Skeletal muscle cell (primary cell): ENCODE results near the gene BCDIN3D.
"Not testable (repeated sequence)": the region's sequence is repeated elsewhere in the genome, so short reads cannot be mapped to it uniquely, and the experiment has no call there.

ENCODE experiments used
- DNase-seq: peaks from one replicate; pipeline ENCODE4 v3.0.0-alpha.2; 2010; ENCODE audit warnings: low read depth
- H3K4me3 ChIP-seq: 2 replicates; pipeline ENCODE4 v1.5.1; 2011; ENCODE audit warnings: low read depth, mild to moderate bottlenecking, control low read depth, low read length, moderate library complexity

BCDIN3D gene

DNA sequence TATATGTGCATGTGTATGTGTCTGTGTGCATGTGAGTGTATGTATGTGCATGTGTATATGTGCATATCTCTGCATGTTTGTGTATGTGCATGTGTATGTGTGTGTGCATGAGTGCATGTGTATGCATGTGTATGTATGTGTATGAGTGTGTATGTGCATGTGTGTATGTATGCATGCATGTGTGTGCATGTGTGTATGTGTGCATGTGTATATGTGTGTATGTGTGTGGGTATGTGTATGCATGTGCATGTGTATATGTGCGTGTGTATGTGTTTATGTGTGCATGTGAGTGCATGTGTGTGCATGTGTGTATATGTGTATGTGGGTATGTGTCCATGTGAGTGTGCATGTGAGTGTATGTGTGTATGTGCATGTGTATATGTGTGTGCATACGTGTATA, 36.2 kb upstream of the BCDIN3D start:
- H3K4me3 ChIP-seq, DNase-seq: not testable (repeated sequence)

DNA sequence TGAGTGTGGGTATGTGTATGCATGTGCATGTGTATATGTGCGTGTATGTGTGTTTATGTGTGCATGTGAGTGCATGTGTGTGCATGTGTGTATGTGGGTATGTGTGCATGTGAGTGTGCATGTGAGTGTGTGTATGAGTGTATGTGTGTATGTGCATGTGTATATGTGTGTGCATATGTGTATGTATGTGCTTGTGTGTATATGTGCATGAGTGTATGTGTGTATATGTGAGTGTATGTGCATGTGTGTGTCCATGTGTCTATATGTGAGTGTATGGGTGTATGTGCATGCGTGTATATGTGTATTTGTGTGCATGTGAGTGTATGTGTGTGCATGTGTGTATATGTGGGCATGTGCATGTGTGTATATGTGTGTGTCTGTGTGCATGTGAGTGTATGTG, 35.1 kb upstream of the BCDIN3D start:
- DNase-seq = no peak
- H3K4me3 ChIP-seq = no peak overlapping the region

DNA sequence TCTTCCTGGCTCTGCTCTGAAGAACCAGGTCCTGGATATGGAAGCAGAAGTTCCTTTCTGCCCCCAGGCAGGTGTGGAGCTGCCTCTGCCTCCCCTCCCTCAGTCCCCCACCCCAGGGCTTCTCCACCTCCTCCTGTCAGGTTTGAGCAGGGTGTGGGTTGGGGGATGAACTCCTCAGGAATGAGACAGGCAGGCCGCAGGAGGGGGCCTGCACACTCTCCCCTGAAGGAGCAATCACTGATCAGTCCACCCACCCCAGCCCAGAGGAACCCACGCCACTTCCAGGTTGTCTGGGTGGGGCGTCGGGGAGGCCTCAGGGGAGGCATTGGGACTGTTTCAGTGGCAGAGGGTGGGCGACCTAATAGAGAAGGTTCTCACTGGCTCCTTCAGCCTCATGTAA, 34.2 kb upstream of the BCDIN3D start:
- H3K4me3 ChIP-seq = no peak overlapping the region
- DNase-seq = no peak

DNA sequence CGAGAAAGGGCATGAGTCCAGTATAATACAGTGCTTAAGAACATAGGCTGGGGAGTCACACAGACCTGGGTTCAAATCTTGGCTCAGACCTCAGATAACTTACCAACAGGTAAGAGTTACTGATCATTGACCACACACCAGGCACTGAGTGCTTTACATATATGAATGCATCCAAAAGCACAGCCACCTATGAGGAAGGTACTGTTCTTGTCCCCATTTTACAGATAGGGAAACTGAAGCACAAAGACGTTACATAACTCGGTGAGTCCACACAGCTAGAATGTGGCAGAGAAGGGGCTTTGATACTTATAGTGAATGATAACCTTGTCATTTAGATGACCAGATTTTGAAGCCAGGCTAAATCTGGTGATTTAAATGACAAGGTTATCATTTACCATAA, 33.2 kb upstream of the BCDIN3D start:
- no peak for DNase-seq
- no peak overlapping the region for H3K4me3 ChIP-seq

DNA sequence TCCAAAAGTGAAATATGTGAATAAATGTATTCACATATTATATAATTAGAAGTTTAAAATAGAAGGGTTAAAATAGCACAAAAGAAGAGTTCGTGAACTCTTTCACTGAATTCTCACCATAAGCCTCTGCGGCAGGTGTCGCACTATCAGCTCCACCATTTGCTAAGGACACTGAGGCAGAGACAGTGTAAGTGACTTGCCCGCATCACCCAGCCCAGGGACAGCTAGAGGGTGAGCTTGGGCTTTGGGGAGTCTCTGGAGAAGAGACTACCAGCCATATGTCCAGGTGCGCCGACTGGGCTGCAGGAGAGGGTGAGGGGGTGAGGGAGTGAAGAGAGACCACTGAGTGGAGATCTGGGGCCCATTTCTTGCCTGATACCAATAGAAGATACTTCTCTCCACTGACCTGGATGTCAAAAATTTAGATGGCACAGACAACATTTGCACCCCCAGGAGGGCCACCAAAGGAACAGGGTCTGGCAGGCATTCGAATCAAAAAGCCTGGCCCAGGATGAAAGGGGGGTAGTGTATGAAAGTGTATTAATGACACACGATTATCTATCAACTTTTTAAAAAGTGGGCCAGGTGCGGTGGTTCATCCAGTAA, 32.3 kb upstream of the BCDIN3D start:
- no peak for DNase-seq
- H3K4me3 ChIP-seq = no peak overlapping the region

DNA sequence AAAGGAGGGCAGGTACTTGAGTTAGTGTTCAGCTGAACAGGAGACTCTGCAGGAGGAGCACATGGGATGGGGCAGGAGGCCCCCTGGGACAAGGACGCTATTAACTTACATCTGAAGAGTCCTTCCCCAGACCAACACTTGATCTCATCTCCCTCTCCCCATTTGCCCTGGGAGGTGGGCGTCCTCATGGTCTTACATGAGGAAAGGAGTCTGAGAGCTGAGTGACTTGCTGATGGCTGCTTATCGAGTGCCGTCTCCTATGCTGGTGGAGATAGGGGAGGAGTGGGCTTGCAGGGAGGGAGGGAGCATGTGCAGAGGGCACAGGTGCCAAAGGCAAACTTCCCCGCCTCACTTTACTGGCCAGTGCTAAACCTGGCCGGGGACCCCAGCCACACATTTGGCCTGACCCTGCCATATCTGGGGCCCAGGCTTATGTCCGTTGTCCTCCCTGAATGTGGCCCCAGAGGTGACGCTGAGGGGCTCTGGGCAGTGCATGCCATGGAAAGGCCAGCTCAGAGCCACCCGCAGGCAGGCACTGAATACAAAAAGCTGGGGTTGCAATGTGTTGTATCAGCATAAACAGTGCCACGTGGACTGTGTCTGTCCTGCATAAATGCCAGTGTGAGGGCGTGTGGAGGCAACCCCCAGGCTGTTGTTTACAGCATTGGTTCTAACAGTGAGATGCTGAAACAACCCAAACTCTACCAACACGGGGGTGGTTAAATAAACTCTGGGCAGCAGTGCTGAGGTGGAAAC, 31.4 kb upstream of the BCDIN3D start:
- H3K4me3 ChIP-seq = no peak overlapping the region
- no peak for DNase-seq

DNA sequence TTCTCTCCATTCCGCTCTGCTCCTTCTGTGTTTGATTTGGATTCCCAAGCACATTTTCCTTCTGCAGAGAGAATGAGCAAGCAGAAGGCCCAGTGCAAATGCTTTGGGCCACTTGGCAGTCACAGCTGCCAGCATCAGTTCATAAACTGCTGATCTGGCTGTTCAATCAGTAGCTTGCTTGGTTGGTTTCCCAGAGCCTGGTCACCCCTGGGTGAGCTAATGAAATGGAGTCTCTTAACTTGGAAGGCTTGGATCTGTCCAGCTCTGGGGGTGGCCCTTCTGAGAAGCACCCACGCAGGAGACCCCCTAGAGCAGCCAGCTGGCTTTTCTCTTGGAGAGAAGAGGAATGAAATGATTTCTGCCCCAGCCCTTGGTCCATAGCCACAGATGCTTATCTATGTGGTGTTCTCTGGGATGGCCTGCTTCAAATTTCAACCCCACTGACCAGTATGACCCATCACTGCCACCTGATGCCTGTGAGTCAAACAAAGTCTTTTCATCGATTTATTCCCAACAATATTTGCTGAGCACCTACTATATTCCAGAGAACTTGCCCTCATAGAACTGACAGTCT, 30.5 kb upstream of the BCDIN3D start:
- peak; percentile 26 for DNase-seq
- no peak overlapping the region for H3K4me3 ChIP-seq

DNA sequence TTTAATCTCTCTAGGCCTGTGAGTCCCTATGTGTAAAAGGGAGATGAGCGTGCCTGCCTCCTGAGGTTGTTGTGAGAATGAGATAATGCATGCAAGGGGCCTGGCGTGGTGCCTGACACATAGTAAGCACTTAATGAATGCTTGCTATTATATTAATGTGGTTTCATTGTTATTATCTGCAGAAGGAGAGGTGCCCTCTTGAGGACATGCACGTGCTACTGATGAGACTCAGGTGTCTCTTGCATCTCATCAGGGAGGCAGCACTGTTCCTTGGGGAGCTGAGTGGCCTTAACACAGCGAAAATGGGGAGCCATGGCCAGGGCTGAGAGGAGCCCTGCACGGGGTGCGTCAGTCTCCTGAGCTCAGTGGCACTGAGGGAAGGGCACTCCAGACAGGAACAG, 29.9 kb upstream of the BCDIN3D start:
- H3K4me3 ChIP-seq = no peak overlapping the region
- no peak for DNase-seq

DNA sequence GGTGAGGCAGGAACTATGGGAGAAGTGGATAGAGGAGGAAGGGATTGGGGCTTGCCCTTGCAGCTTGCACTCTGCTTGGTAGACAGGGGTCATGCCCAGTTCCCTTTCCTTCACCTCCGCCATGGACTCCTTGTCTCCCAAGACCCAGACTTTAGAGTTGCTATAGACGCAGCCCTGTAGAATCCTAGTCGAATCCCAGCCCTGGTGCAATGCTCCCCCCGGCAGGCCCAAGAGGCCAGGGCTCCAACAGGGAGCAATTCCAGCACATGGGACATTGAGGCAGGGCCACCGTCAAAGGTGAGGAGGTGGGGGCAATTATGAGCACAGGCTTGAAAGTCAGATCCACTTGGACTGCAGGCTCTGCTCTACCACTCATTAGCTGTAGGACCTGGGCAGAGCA, 29.5 kb upstream of the BCDIN3D start:
- no peak for DNase-seq
- no peak overlapping the region for H3K4me3 ChIP-seq

DNA sequence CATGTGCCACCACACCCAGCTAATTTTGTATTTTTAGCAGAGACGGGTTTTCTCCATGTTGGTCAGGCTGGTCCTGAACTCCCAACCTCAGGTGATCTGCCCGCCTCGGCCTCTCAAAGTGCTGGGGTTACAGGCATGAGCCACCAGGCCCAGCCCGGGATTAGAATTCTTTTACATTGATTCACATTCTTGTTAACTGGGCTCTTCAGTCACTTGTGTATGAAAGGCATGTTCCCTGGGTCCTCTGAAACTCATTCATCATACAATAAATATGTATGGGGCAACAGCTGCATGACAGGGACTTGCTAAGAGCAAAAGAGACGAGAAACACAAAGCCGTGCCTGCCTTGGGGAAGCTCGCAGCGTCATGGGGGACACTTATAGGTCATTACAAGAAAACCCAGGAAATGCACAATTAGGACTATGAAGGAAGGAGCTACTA, 28.9 kb upstream of the BCDIN3D start:
- DNase-seq = peak; percentile 28
- not testable (repeated sequence) for H3K4me3 ChIP-seq

DNA sequence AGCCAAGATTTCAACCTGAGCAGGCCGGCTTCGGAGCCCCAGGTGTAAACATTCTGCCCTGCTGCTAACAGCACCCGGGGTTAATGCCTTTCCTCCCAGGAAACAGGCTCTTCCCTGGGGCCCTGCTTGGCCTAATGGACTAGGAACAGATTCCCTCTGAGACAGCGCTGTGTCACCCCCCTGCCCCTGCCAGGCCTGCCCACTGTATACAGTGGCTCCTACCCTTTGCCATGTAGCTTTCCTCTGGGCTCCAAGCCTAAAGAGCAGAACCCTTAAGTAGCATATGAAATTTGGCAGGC, 28.3 kb upstream of the BCDIN3D start:
- no peak overlapping the region for H3K4me3 ChIP-seq
- DNase-seq = no peak

DNA sequence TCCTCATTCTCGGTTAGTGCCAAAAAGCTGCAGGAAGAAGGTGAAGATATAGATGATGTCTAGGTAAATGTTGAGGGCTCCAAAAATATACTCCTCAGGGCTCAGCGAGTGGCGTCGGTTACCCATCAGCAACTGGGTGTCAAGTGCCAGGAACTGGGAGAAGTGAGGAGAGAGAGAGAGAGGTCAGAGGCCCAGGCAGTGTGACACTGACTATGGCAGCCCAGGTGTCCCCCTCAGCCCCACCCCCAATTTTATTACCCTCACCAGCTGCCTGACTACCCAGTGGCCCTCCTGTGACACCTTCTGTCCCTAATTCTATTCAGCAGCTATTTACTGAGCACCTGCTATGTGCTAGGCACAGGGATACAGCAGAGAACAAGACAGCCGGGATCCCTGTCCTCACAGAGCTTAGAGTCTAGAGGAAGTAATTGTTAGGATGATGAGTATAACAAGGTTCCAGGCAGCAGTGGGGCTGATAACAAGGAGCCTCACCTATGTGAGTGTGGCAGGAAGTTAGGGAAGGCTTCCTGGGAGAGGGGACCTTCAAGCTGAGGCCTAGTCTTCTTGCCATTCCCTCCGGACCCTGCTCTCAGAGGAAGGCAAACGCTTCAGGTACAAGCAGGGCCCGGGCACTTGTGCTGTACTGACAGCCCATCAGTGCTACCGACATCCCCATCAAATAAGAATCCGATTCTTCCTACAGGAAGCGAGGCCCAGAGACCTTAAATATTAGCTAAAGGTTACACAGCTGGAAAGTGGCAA, 27.8 kb upstream of the BCDIN3D start:
- DNase-seq = no peak
- H3K4me3 ChIP-seq = no peak overlapping the region

DNA sequence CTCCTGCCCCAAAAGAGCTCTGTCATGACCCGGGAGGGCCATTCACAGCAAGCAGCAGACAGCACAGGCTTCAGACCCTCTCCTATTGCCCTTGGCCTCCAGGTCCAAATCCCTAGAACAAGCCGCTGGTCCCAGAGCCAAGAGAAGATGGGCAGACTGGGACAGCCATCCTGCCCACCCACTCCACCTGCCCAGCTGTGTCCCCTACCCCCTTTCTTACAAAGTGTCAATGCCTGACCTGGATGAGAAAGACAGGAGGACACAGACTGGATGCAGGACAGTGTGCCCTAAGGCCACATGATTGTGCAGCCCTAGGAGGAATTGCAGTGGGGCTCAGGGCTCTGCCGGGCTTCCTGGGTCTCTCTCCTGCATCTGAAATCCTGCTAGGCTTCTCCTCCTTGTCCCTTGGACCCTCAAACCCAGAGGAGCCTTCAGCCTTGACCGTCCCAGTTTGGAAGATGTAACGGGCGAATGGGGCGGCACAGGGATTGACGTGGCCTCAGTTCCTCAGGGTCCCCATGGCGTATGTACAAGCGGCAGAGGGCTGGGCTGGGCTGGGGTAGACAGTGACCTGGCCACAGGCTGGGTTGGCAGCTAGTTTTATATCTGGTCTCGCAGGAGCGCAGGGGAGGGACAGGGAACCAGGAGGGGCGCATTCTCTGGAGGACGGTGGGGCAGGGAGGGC, 27.1 kb upstream of the BCDIN3D start:
- no peak for DNase-seq
- no peak overlapping the region for H3K4me3 ChIP-seq

DNA sequence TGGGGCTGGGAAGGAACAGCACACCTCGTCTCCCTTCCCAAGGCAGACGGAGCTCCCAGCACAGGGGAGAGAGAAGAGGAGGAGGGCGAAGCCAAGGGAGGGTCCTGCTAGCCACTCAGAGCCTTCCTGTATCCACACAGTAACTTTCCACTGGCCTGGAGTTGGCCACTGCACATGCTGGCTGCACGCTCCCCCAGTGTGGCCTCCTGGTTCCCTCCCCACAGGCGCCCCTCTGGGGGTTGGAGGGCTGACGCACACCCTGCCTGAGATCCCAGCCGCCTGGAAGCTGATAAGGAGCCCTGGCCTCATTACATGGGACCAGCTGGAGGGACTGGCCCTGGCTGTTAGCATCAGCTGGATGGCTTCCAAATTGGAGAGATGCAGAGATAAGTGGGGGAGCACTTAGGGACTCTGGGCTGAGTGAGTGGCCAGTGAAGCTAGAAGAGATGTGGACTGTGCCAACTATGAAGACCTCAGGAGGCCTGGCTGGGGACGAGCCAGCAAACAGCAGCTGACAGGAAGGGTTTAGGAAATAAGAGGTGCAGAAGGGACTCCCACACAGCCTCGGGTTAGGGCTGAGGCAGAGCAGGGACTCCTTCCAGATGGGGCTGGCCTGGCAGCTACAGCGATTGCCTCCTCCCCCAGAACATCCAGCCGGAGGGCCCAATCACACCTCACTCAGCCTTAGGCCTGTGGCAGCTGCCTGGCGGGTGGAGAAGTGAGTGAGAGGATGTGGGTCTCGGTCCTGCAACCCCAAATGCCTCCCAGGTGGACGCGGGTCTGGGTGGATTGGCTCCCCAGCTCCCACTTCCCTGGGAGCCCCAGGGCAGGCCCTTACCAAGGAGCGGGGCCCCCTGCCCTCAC, 26.3 kb upstream of the BCDIN3D start:
- DNase-seq = peak; percentile 89
- H3K4me3 ChIP-seq = no peak overlapping the region

DNA sequence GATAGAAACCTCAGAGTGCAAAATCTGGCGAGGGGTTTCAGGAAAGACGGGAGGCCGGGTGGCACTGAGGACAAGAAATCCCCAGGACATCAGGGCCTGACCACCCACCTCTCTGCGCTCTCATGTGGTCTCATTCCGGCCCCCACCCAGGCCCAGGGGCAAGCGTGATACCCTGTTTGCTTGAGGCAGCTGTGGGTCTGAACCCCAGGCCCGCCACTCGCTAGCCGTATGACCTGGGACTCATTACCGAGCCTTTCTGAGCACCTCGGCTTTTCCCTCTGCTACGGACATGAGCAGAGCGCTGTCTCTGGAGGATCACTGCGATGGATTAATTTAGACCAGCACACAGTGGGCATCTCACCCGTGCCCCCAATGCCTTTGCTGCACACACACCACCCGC, 25.5 kb upstream of the BCDIN3D start:
- H3K4me3 ChIP-seq = no peak overlapping the region
- no peak for DNase-seq

DNA sequence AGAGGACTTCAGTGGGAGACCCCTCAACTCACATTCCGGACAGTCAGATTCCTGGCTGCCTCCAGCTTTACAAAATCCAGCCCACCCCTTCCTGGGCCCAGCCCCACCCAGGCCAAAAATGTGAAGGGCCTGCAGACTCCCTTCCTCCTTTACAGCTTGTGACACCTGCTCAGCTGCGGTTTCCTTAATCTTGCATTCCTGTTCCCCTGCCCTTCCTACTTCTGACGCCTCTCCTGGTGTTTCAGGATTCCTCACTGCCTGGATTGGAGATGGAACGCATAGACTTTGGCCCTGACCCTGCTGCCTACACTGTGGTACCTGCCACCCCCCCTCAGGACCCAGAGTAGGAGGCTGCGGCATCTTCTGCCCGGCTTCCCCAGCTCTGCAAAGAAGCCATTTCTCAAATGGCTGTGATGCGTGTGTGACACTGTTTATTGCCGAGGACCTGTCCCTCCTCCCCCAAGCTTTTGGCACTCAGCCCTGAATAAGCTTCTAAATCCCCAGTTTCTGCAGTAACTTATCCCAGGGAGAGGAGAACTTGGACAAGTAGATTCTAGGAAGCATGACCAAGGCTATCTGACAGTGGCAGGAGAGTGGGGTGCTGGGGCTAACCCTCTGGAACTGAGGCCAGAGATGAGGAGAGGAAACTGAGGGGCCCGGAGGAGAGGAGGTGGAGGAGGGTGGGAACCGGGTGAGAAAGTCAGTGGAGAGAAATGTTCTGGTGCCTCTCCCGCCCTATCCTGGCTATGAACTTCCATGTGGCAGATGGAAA, 24.9 kb upstream of the BCDIN3D start:
- no peak overlapping the region for H3K4me3 ChIP-seq
- DNase-seq = no peak

DNA sequence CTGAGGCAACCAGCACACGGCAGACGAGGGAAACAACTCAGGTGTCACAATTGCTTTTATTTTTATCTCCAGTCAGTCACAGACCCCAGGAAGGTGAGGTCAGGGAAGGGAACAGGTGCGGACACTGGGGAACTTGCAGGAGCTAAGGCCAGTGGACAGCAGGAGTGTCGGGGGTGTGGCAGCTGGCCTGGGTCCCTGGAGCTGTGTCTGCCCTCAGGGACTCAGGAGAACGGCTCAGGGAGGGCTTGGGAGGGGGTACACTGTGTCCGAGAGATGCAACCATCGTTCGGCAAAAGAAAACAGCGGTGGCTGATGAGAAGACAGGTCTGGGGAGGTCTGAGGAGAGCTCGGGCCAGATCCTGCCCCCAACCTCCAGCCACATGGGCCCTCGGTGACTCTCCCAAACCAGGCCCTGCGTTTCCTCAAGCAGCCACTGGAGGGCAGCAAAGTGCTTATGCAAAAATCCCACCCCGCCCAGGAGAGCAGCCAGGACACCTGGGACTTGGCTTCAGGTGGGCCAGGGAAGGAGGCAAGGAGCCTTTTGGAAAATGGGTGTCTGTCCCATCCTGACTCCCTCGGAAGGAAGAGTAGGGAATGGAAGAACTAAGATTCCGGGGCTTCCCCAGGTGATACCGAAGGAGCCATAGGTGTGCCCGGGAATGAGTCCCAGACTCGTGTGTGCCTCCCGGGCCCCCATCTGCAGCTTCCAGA, 24.1 kb upstream of the BCDIN3D start:
- DNase-seq = no peak
- H3K4me3 ChIP-seq = no peak overlapping the region

DNA sequence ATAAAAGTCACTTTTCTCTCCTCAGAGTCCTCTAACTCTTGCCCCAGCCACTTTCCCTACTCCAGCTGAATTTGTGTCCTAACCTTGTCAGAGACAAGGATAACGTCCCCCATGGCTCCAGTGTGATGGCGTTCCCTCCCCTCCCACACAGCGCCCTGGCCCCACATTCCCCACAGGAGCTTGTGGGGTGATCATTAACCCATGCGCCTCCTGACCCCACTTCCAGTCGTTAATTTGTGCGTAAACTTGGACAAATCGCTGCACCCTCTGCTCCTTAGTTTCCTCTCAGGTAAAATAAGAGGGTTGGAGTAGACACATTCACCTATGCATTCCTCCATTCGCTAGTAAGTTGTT, 22.9 kb upstream of the BCDIN3D start:
- DNase-seq = no peak
- H3K4me3 ChIP-seq = no peak overlapping the region
